Body of pancreas (tissue), 4 donors: ENCODE data around the gene SHROOM2. TPM values are rescaled to one million over a fixed set of nuclear protein-coding genes. Genes with fewer than 3 reads are reported as not detected.

Source experiments
- ATAC-seq: fragments of 150-250 bp; one replicate; pipeline ENCODE4 v1.9.1; 2016
- DNase-seq, 4 donors: peaks; one replicate each; pipeline ENCODE4 v3.0.0-alpha.2; 2019
- H3K27ac ChIP-seq, 4 donors: fragments of 200-600 bp; sonication (generic); 1 replicate in 3 of 4; 2 replicates in 1 of 4; pipeline versions ENCODE4 v1.5.1 to v1.6.1; 2016 to 2019; ENCODE audit warnings: mild to moderate bottlenecking in 1 of 4, mixed read lengths in 1 of 4, moderate library complexity in 1 of 4
- H3K27me3 ChIP-seq, 2 donors: fragments of 200-600 bp; sonication (generic); one replicate each; pipeline ENCODE4 v1.6.0; 2016; ENCODE audit warnings: mild to moderate bottlenecking in 1 of 2
- H3K36me3 ChIP-seq, 2 donors: fragments of 200-600 bp; sonication (generic); replicated peaks in 1 of 2; 2 replicates each; pipeline ENCODE4 v1.5.1; 2016; ENCODE audit warnings: low read depth in 2 of 2; ENCODE audit not compliant: insufficient read depth in 1 of 2
- H3K4me1 ChIP-seq: fragments of 200-600 bp; sonication (generic); one replicate; pipeline ENCODE4 v1.6.0; 2016
- H3K4me3 ChIP-seq, 2 donors: fragments of 200-600 bp; sonication (generic); 1 replicate in 1 of 2; 2 replicates in 1 of 2; pipeline ENCODE4 v1.5.1; 2016 to 2019
- H3K9me3 ChIP-seq, 3 donors: fragments of 200-600 bp; sonication (generic); 1 replicate in 2 of 3; 2 replicates in 1 of 3; pipeline ENCODE4 v1.5.1; 2016
- CTCF ChIP-seq, 7 experiments: fragments of 450-650 bp in 4 of 7; fragments of 200-600 bp in 3 of 7; sonication (generic) in 3 of 7; IDR thresholded peaks; one replicate each; pipeline ENCODE4 v1.5.1; 2016 to 2019; ENCODE audit warnings: antibody characterized with exemption in 7 of 7
- POLR2A ChIP-seq, 3 donors: fragments of 450-650 bp; IDR thresholded peaks; one replicate each; pipeline ENCODE4 v1.6.1; 2016; ENCODE audit warnings: antibody characterized with exemption in 3 of 3, mild to moderate bottlenecking in 2 of 3
- WGBS, 2 donors: methylation state at CpG; one replicate each; pipeline ENCODE4 v1.1.5; 2017; 5-methylcytosine and 5-hydroxymethylcytosine counted together
- intact Hi-C: fragments of 100-400 bp; cut with DNase I; formaldehyde crosslinking; loops from one replicate; pipeline ENCODE4 v1.15.1; 2023
- total RNA-seq, 2 donors: library from RNA; depleted of rRNA; stranded (reverse); fragments of >200 nt; gene quantifications; one replicate each; pipeline ENCODE4 v1.1.0, GENCODE V29; 2016

The SHROOM2 gene
- total RNA-seq, 2 donors from 2014 or later = 9.9 TPM

GRCh38 chrX:9926002-9926401 lies 139.8 kb downstream of the SHROOM2 start:
- ATAC-seq = no peak
- no peak for DNase-seq
- Histone ChIP-seq H3K27me3 (no peaks in the 10 kb centered on the region), H3K27ac (no peak overlapping the region), H3K4me3 (no peak overlapping the region), H3K4me1 (no peaks in the 10 kb centered on the region), H3K9me3 (no peaks in the 10 kb centered on the region), H3K36me3 (no peaks in the 10 kb centered on the region)
- 40 to 98% methylated on average over 1 to 5 of the region's 9 CpGs for WGBS, 2 donors
- intact Hi-C loops = no loop called here
- TF ChIP-seq POLR2A (IDR thresholded peaks at IDR 0.05) = no peak
- no peak for TF ChIP-seq CTCF (IDR thresholded peaks at IDR 0.05)

DNA sequence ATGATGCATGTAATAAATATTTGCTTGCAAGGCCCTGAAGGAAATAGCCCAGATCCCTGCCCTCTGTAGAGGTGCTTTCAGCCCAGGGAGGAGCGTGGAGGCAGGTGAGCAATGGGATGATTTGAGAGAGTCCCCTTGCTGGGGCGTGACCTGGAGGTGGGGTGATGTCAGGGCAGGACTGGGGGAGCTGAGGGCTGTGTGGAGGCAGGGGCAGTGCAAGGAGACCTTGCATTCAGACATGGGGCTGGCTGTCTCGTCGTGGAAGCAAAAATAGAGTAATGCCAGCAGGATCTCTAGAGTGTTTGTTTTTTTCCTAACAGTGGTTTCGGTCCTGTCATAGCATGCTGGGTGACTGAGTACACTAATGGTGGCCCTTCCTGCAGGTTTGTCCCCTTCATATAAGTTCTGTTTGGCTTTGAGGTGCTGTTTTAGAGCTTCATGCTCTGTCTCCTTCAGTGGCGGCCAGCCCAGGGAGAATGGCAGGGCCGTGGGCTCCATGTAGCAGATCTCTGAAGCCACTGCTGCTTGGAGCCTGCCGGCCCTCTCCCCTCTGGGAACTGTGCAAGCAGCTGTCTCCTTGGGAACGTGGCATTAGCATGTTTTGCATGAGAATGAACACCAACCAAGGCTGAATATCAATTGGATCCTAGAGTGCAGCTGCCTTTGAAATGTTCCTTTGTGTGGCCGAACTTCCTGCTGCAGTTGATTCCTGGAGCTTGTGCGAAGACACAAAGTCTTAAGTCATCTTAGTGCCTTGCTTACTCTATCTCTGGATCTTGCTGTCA lies 141.7 kb downstream of the SHROOM2 start:
- no peaks in the 10 kb centered on the region for H3K9me3 ChIP-seq
- WGBS, 2 donors = 77 to 93% methylated on average over 3 to 10 of the region's 11 CpGs
- H3K27me3 ChIP-seq = no peaks in the 10 kb centered on the region
- no peak for TF ChIP-seq CTCF (IDR thresholded peaks at IDR 0.05)
- TF ChIP-seq POLR2A (IDR thresholded peaks at IDR 0.05) = no peak
- H3K4me1 ChIP-seq = no peaks in the 10 kb centered on the region
- H3K36me3 ChIP-seq = no peaks in the 10 kb centered on the region
- DNase-seq (no peak), ATAC-seq (no peak)
- H3K4me3 ChIP-seq = no peak overlapping the region
- H3K27ac ChIP-seq = no peak overlapping the region
- intact Hi-C loops = no loop called here

GRCh38 chrX:9935436-9935835 lies 149.2 kb downstream of the SHROOM2 start:
- H3K27ac ChIP-seq = no peak overlapping the region
- ATAC-seq = no peak
- H3K4me3 ChIP-seq = no peak overlapping the region
- WGBS, 2 donors = 81 to 92% methylated on average over 2 to 3 of the region's 3 CpGs
- no peaks in the 10 kb centered on the region for H3K36me3 ChIP-seq
- no peaks in the 10 kb centered on the region for H3K27me3 ChIP-seq
- no peaks in the 10 kb centered on the region for H3K9me3 ChIP-seq
- H3K4me1 ChIP-seq = no peaks in the 10 kb centered on the region
- TF ChIP-seq CTCF (IDR thresholded peaks at IDR 0.05) (no peak), POLR2A (IDR thresholded peaks at IDR 0.05) (no peak)
- intact Hi-C loops = no loop called here
- no peak for DNase-seq

DNA sequence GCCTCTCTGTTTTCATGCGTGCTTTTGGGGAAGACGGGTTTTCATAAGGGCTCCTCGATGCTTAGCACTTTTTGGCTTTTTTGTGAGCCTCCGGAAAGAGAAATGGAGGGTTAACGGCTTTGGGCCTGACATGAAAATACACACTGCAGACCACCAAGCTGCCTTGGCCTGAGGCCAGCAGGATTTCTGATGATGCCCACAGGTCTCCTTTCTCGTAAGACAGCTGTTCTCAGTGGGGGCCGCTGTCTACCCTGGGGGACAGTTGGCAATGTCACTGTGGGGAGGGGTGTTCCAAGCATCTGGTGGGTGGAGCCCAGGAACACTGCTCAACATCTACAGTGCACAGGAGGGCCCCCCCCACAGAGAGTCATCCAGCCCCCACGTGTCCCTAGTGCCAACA lies 151.5 kb downstream of the SHROOM2 start:
- 80 to 83% methylated on average over 1 to 6 of the region's 8 CpGs for WGBS, 2 donors
- no peaks in the 10 kb centered on the region for H3K27me3 ChIP-seq
- no peak overlapping the region for H3K27ac ChIP-seq
- no peak overlapping the region for H3K4me3 ChIP-seq
- DNase-seq (no peak), ATAC-seq (no peak)
- no peaks in the 10 kb centered on the region for H3K4me1 ChIP-seq
- H3K9me3 ChIP-seq = no peaks in the 10 kb centered on the region
- intact Hi-C loops = no loop called here
- TF ChIP-seq POLR2A (IDR thresholded peaks at IDR 0.05) (no peak), CTCF (IDR thresholded peaks at IDR 0.05) (no peak)
- no peaks in the 10 kb centered on the region for H3K36me3 ChIP-seq

- Histone ChIP-seq H3K36me3 (no peaks in the 10 kb centered on the region), H3K9me3 (no peaks in the 10 kb centered on the region), H3K4me3 (no peak overlapping the region), H3K27me3 (no peaks in the 10 kb centered on the region), H3K4me1 (no peaks in the 10 kb centered on the region), H3K27ac (no peak overlapping the region)
- DNase-seq (no peak), ATAC-seq (no peak)
- 92 to 95% methylated on average over 3 to 5 of the region's 7 CpGs for whole genome bisulfite sequencing, 2 donors
- intact Hi-C loops = no loop called here
- no peak for TF ChIP-seq CTCF (IDR thresholded peaks at IDR 0.05)
- no peak for TF ChIP-seq POLR2A (IDR thresholded peaks at IDR 0.05)
Observed at GRCh38 chrX:9938516-9938915, 152.3 kb downstream of the SHROOM2 start.
